Heart left ventricle (tissue), 13 donors: ENCODE results near the gene ARSI.

Experiments
- CTCF ChIP-seq, 12 donors: fragments of 200-600 bp; sonication (generic) in 4 of 12; IDR thresholded peaks; one replicate each; pipeline versions ENCODE4 v1.5.0 to v1.8.0; 2018 to 2022; ENCODE audit warnings: antibody characterized with exemption in 12 of 12, mild to moderate bottlenecking in 5 of 12
- POLR2A ChIP-seq, 2 donors: fragments of 450-650 bp; IDR thresholded peaks; one replicate each; pipeline ENCODE4 v1.6.1; 2017; ENCODE audit warnings: antibody characterized with exemption in 2 of 2, mild to moderate bottlenecking in 2 of 2, moderate library complexity in 2 of 2
- donor health status: ischemic (EF 13 %, LVEDD 7.1; RV severe dilation, severe dysfunction).
- donor health status: DM: no; HTN: yes; CAD: no.
- donor health status: DM: no; HTN: no; CAD: no.
- donor health status: ischemic (EF 25% LVEDD 6.9; RV normal size, moderate dysfunction).
- donor health status: ischemic (EF 25% LVEDD 5.7; RV mildly dilated, moderate dysfunction).
- donor health status: ischemic (EF 35%, LVEDD 5.7; RV mildly dilated, moderate dysfunction).
- donor health status: nonischemic (EF 11% LVEDD 7.7; RV severe dilation, severe dysfunction).
- donor health status: DM: yes; HTN: yes; CAD: no.
- donor health status: PGD.
- donor health status: ischemic (EF 29% LVEDD 5.4; RV normal size, mild dysfunction).
- donor health status: nonischemic (EF 23%, LVEDD 6.1; RV moderate dilation, normal function).

- no peak for TF ChIP-seq CTCF (IDR thresholded peaks at IDR 0.05)
- TF ChIP-seq POLR2A (IDR thresholded peaks at IDR 0.05), result no peak
Measured at GRCh38 chr5:150274811-150275210, 27.9 kb downstream of the ARSI start.
